ENCODE data around the gene HLA-DRB5.
"Not testable (repeated sequence)": the region's sequence is repeated elsewhere in the genome, so short reads cannot be mapped to it uniquely, and the experiment has no call there.

HLA-DRB5 gene

GRCh38 chr6:32529697-32530430 is at the start of gene HLA-DRB5:
HLA-DRB5 (minus strand) TSS chr6:32530287; CDS start chr6:32530224, 63 bp downstream.
- H3K4me3 ChIP-seq (ENCODE audit: low read length): no peak within 1 kb of the TSS
- TF ChIP-seq CTCF (IDR thresholded peaks at IDR 0.05; ENCODE audit: insufficient read depth, low read depth, low read length, missing control alignments): no peak
- no peak for DNase-seq (ENCODE audit: low read depth)

- no peak for DNase-seq (ENCODE audit: low read depth)
- no peak overlapping the region for H3K4me3 ChIP-seq (ENCODE audit: low read length)
- no peak for TF ChIP-seq CTCF (IDR thresholded peaks at IDR 0.05; ENCODE audit: insufficient read depth, low read depth, low read length, missing control alignments)
These were observed 48.9 kb upstream of the HLA-DRB5 start for GRCh38 chr6:32578962-32579361.

GRCh38 chr6:32577493-32577892 is 47.4 kb upstream of the HLA-DRB5 start:
- not testable (repeated sequence) for H3K4me3 ChIP-seq (ENCODE audit: low read length); DNase-seq (ENCODE audit: low read depth)

- DNase-seq (ENCODE audit: low read depth): no peak
- no peak for TF ChIP-seq CTCF (IDR thresholded peaks at IDR 0.05; ENCODE audit: insufficient read depth, low read depth, low read length, missing control alignments)
These were observed 46.2 kb upstream of the HLA-DRB5 start for GRCh38 chr6:32576250-32576649.

GRCh38 chr6:32570363-32570905 is 40.3 kb upstream of the HLA-DRB5 start:
- H3K4me3 ChIP-seq (ENCODE audit: low read length): no peak overlapping the region
- TF ChIP-seq CTCF (IDR thresholded peaks at IDR 0.05; ENCODE audit: insufficient read depth, low read depth, low read length, missing control alignments): no peak
- no peak for DNase-seq (ENCODE audit: low read depth)

More at GRCh38 chr6:32576250-32576649, 46.2 kb upstream of the HLA-DRB5 start:
- H3K4me3 ChIP-seq (ENCODE audit: low read length): no peak overlapping the region

- no peak for DNase-seq (ENCODE audit: low read depth)
- H3K4me3 ChIP-seq (ENCODE audit: low read length): no peak overlapping the region
- no peak for TF ChIP-seq CTCF (IDR thresholded peaks at IDR 0.05; ENCODE audit: insufficient read depth, low read depth, low read length, missing control alignments)
These were observed 38.5 kb upstream of the HLA-DRB5 start for GRCh38 chr6:32568561-32568960.

- no peak for TF ChIP-seq CTCF (IDR thresholded peaks at IDR 0.05; ENCODE audit: insufficient read depth, low read depth, low read length, missing control alignments)
- no peak overlapping the region for H3K4me3 ChIP-seq (ENCODE audit: low read length)
- no peak for DNase-seq (ENCODE audit: low read depth)
These were observed 36.9 kb upstream of the HLA-DRB5 start for GRCh38 chr6:32566957-32567356.

Data from epithelial cell of esophagus (primary cell).